Measurements from ENCODE around the gene SRXN1.

The SRXN1 gene

DNA sequence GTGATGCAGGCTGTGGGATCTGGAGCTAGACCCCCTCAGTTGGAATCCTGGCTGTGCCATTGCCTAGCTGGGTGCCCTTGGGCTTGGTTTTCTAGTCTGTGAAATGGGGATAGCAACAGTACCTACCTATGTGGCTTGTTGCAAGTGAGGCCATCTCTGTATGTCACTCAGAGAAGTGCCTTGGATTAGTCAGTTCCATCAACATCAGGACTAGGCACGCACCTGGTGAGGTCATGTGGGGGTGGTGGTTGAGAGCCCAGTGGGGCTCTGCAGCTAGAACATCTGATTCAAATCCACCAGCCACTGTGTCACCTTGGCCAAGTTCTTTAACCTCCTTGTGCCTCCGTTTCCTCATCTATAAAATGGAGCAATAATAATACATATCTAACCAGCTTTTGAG, 55.4 kb downstream of the SRXN1 start:
- peak; percentile 1; the same call in 1 of the 2 replicates for TF ChIP-seq GLIS1 (tag by site-specific recombination; IDR thresholded peaks at IDR 0.05)
- no peak for TF ChIP-seq ZNF837 (tag by site-specific recombination; IDR thresholded peaks at IDR 0.05)
- no peak for TF ChIP-seq KLF17 (tag by site-specific recombination; IDR thresholded peaks at IDR 0.05)
- Histone ChIP-seq H3K9me3 (ENCODE audit: control insufficient read depth, insufficient read depth, low read depth, low read length) (no peaks in the 10 kb centered on the region), H3K4me1 (ENCODE audit: control insufficient read depth, insufficient read depth, low read length) (no peaks in the 10 kb centered on the region), H3K4me3 (ENCODE audit: low read depth, low read length) (no peak overlapping the region), H3K27ac (ENCODE audit: extremely low read depth, low read depth, low read length) (no peak overlapping the region), H3K36me3 (ENCODE audit: control insufficient read depth in 2 of 2, insufficient read depth in 1 of 2, low read length in 2 of 2) (no peaks in the 10 kb centered on the region)
- POLR2A ChIA-PET = no interaction called here
- CTCF ChIA-PET = interaction anchor here (0.7 to 2.3 kb wide), 3 partner anchors 36 to 124 kb away, joined by 4 to 7 read pairs (median 5); no protein-coding TSS in a partner anchor

All from HEK293 (cell line).